SU-DHL-6 (cell line): ENCODE results near the gene HINT1.

Experiments
- H2AFZ ChIP-seq: fragments of 200-600 bp; sonication (generic); 2 replicates; pipeline ENCODE4 v1.6.1; 2014; ENCODE audit warnings: low read depth, mild to moderate bottlenecking, moderate library complexity, mixed read lengths, antibody characterized with exemption, low read length; ENCODE audit not compliant: severe bottlenecking
- H3F3A ChIP-seq: fragments of 200-600 bp; shearing (Covaris generic); 2 replicates; pipeline ENCODE4 v1.6.0; 2016; ENCODE audit warnings: antibody characterized with exemption, mild to moderate bottlenecking; ENCODE audit not compliant: insufficient read depth
- H3K27ac ChIP-seq: fragments of 200-600 bp; sonication (generic); 2 replicates; pipeline ENCODE4 v1.5.1; 2016; ENCODE audit warnings: low read depth, mild to moderate bottlenecking, low read length, moderate library complexity, mixed read lengths
- H3K27me3 ChIP-seq: fragments of 200-600 bp; sonication (generic), shearing (Covaris generic); 2 replicates; pipeline ENCODE4 v1.6.0; 2014; ENCODE audit warnings: mild to moderate bottlenecking, low read length
- H3K36me3 ChIP-seq: fragments of 200-600 bp; sonication (generic); 2 replicates; pipeline ENCODE4 v1.6.1; 2014; ENCODE audit warnings: mild to moderate bottlenecking, low read length, mixed read lengths
- H3K4me2 ChIP-seq: fragments of 300-600, 200-600 bp; shearing (Covaris generic), sonication (generic); 2 replicates; pipeline ENCODE4 v1.6.0; 2014; ENCODE audit warnings: low read length, low read depth, mild to moderate bottlenecking; ENCODE audit not compliant: poor library complexity, severe bottlenecking
- H3K4me3 ChIP-seq: fragments of 200-600 bp; sonication (generic); 2 replicates; pipeline ENCODE4 v1.5.1; 2014; ENCODE audit warnings: antibody characterized with exemption, low read length, mild to moderate bottlenecking, mixed read lengths; ENCODE audit not compliant: insufficient read depth, poor library complexity, severe bottlenecking
- H3K79me2 ChIP-seq: fragments of 200-600 bp; sonication (generic); 2 replicates; pipeline ENCODE4 v1.6.1; 2014; ENCODE audit warnings: mild to moderate bottlenecking, low read length, moderate library complexity; ENCODE audit not compliant: insufficient read depth
- H3K9ac ChIP-seq: fragments of 200-600 bp; sonication (generic); 2 replicates; pipeline ENCODE4 v1.7.0; 2014; ENCODE audit warnings: mild to moderate bottlenecking, low read length
- H3K9me2 ChIP-seq: fragments of 200-600 bp; sonication (generic); replicated peaks from 2 replicates; pipeline ENCODE4 v1.6.1; 2014; ENCODE audit warnings: low read length; ENCODE audit not compliant: insufficient read depth
- H3K9me3 ChIP-seq: fragments of 200-600 bp; sonication (generic); 2 replicates; pipeline ENCODE4 v1.6.1; 2014; ENCODE audit warnings: low read length, mixed read lengths; ENCODE audit not compliant: insufficient read depth
- H4K20me1 ChIP-seq: fragments of 200-600 bp; sonication (generic); 2 replicates; pipeline ENCODE4 v1.6.1; 2014; ENCODE audit warnings: low read depth, mild to moderate bottlenecking, antibody characterized with exemption, low read length, moderate library complexity, mixed read lengths
- EZH2phosphoT487 ChIP-seq: fragments of 200-600 bp; sonication (generic), shearing (Covaris generic); conservative IDR thresholded peaks from 2 replicates; pipeline ENCODE4 v1.6.1; 2018; ENCODE audit warnings: mild to moderate bottlenecking, antibody characterized with exemption, low read length, moderate library complexity, mixed read lengths
- TF ChIP-seq, protein P1 (sequence below): fragments of 200-600 bp; sonication (generic); IDR thresholded peaks from one replicate; pipeline ENCODE4 v1.5.1; 2017; ENCODE audit warnings: antibody characterized with exemption, mild to moderate bottlenecking, low read length, moderate library complexity; ENCODE audit not compliant: insufficient read depth, poor library complexity, severe bottlenecking

Gene HINT1

DNA sequence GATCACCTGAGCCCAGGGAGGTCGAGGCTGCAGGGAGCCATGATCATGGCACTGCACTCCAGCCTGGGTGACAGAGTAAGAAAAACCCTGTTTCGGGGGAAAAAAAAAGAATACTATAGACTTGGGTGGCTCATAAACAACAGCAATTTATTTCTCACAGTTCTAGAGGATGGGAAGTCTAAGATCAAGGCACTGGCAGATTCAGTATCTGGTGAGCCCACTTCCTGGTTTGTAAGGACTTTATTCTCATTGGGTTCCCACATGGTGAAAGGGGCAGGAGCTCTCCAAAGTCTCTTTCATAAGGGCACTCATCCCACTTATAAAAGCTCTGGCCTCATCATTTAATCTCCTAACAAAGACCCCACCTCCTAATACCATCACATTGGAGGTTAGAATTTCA lies 8.7 kb downstream of the HINT1 start:
- H3F3A ChIP-seq, result peaks cover 21% of the 10 kb centered on the region
- no peak overlapping the region for H3K27ac ChIP-seq
- H3K36me3 ChIP-seq, result peaks cover 25% of the 10 kb centered on the region; the same call in 1 of the 2 replicates
- TF ChIP-seq, protein P1, sequence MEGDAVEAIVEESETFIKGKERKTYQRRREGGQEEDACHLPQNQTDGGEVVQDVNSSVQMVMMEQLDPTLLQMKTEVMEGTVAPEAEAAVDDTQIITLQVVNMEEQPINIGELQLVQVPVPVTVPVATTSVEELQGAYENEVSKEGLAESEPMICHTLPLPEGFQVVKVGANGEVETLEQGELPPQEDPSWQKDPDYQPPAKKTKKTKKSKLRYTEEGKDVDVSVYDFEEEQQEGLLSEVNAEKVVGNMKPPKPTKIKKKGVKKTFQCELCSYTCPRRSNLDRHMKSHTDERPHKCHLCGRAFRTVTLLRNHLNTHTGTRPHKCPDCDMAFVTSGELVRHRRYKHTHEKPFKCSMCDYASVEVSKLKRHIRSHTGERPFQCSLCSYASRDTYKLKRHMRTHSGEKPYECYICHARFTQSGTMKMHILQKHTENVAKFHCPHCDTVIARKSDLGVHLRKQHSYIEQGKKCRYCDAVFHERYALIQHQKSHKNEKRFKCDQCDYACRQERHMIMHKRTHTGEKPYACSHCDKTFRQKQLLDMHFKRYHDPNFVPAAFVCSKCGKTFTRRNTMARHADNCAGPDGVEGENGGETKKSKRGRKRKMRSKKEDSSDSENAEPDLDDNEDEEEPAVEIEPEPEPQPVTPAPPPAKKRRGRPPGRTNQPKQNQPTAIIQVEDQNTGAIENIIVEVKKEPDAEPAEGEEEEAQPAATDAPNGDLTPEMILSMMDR, result no peak
- no peak for TF ChIP-seq EZH2phosphoT487
- no peak overlapping the region for H3K4me2 ChIP-seq
- no peaks in the 10 kb centered on the region for H3K9me2 ChIP-seq
- H3K4me3 ChIP-seq, result no peak overlapping the region
- no peaks in the 10 kb centered on the region for H3K27me3 ChIP-seq
- H3K9me3 ChIP-seq, result no peaks in the 10 kb centered on the region
- peaks cover 16% of the 10 kb centered on the region for H3K79me2 ChIP-seq
- no peaks in the 10 kb centered on the region for H4K20me1 ChIP-seq
- H3K9ac ChIP-seq, result no peak overlapping the region
- H2AFZ ChIP-seq, result no peak overlapping the region

DNA sequence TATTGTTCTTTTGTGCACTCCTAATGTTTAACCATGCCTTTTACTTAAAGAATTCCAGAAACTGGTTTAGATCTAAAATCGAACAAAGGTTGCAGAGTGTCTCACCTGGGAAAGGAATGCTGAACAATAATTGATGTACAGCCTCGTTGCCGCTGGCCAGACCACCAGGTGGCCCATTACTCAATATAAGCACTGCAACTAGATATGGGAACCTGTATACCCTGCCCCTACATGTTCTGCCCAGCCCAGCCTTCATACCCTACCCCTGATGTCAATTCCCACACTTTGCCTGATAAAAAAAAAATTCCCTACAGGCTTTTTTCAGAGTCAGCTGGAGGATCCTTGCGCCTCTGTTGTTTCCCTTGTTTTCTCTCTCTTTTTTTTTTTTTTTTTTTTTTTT lies 13.8 kb downstream of the HINT1 start:
- Histone ChIP-seq H3K4me2 (no peak overlapping the region), H3K9me2 (no peaks in the 10 kb centered on the region), H3K36me3 (no peaks in the 10 kb centered on the region), H3K9me3 (no peaks in the 10 kb centered on the region), H4K20me1 (no peaks in the 10 kb centered on the region), H3K27me3 (no peaks in the 10 kb centered on the region), H2AFZ (no peak overlapping the region), H3F3A (peaks cover 9% of the 10 kb centered on the region), H3K79me2 (no peaks in the 10 kb centered on the region), H3K27ac (no peak overlapping the region), H3K4me3 (no peak overlapping the region), H3K9ac (no peak overlapping the region)
- no peak for TF ChIP-seq EZH2phosphoT487
- TF ChIP-seq, protein P1, result no peak

DNA sequence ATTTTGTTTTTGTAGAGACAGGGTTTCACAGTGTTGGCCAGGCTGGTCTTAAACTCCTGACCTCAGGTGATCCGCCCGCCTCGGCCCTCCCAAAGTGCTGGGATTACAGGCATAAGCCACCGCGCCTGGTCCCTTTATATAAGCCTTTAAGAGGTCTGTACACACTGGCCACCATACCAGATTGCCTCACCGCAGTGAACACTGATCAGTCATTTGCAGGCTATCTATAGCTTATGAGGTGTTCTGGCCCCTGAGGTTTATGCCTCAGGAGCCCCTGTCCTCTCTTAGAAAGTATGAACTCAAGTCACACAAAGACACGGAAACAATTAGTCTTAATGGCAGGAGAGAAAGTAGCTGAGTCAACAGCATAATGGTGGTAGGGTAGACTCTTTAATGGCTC lies 14.6 kb downstream of the HINT1 start:
- no peak overlapping the region for H3K9ac ChIP-seq
- no peaks in the 10 kb centered on the region for H3K9me2 ChIP-seq
- TF ChIP-seq EZH2phosphoT487, result no peak
- TF ChIP-seq, protein P1, result no peak
- no peaks in the 10 kb centered on the region for H3K36me3 ChIP-seq
- no peak overlapping the region for H3K27ac ChIP-seq
- H3K27me3 ChIP-seq, result no peaks in the 10 kb centered on the region
- H3F3A ChIP-seq, result peaks cover 3% of the 10 kb centered on the region; the same call in 1 of the 2 replicates
- H3K79me2 ChIP-seq, result no peaks in the 10 kb centered on the region
- H3K9me3 ChIP-seq, result no peaks in the 10 kb centered on the region
- no peak overlapping the region for H3K4me2 ChIP-seq
- H2AFZ ChIP-seq, result no peak overlapping the region
- no peak overlapping the region for H3K4me3 ChIP-seq
- H4K20me1 ChIP-seq, result no peaks in the 10 kb centered on the region
